Mesenchymal stem cell (in vitro differentiated cells and primary cell): ENCODE results near the gene C11orf16.

Source experiments
- DNase-seq: peaks from one replicate; pipeline ENCODE4 v3.0.0-alpha.2; 2013
- H2AFZ ChIP-seq: one replicate; pipeline ENCODE4 v1.6.1; 2013; ENCODE audit warnings: low read depth, mild to moderate bottlenecking, control low read depth, inconsistent platforms, low read length, moderate library complexity
- H2AK5ac ChIP-seq: 2 replicates; pipeline ENCODE4 v1.6.1; 2013; ENCODE audit warnings: low read length, moderate library complexity, mild to moderate bottlenecking, inconsistent platforms; ENCODE audit not compliant: severe bottlenecking
- H2BK120ac ChIP-seq: one replicate; pipeline ENCODE4 v1.6.1; 2013; ENCODE audit warnings: low read depth, mild to moderate bottlenecking, inconsistent platforms, low read length, moderate library complexity
- H2BK12ac ChIP-seq, 2 experiments: one replicate each; pipeline ENCODE4 v1.6.1; 2013; ENCODE audit warnings: inconsistent platforms in 2 of 2, low read length in 2 of 2, mild to moderate bottlenecking in 2 of 2, moderate library complexity in 2 of 2, control low read depth in 1 of 2
- H2BK15ac ChIP-seq: one replicate; pipeline ENCODE4 v1.6.1; 2013; ENCODE audit warnings: mild to moderate bottlenecking, low read depth, inconsistent platforms; ENCODE audit not compliant: poor library complexity, severe bottlenecking
- H2BK5ac ChIP-seq: 2 replicates; pipeline ENCODE4 v1.6.1; 2013; ENCODE audit warnings: low read depth, mild to moderate bottlenecking, low read length, control low read depth, inconsistent platforms; ENCODE audit not compliant: poor library complexity, severe bottlenecking
- H3K14ac ChIP-seq, 2 experiments: one replicate each; pipeline ENCODE4 v1.6.1; 2013; ENCODE audit warnings: inconsistent platforms in 2 of 2, low read length in 2 of 2, control low read depth in 1 of 2, mild to moderate bottlenecking in 1 of 2, moderate library complexity in 1 of 2
- H3K18ac ChIP-seq, 2 experiments: one replicate each; pipeline ENCODE4 v1.6.1; 2013; ENCODE audit warnings: inconsistent platforms in 2 of 2, low read length in 2 of 2, control low read depth in 1 of 2, low read depth in 1 of 2, mild to moderate bottlenecking in 1 of 2
- H3K23ac ChIP-seq, 2 experiments: one replicate each; pipeline ENCODE4 v1.6.1; 2013; ENCODE audit warnings: inconsistent platforms in 2 of 2, low read length in 2 of 2, mild to moderate bottlenecking in 2 of 2, moderate library complexity in 2 of 2, control low read depth in 1 of 2
- H3K27ac ChIP-seq: 2 replicates; pipeline ENCODE4 v1.5.1; 2013; ENCODE audit warnings: mild to moderate bottlenecking, moderate library complexity, low read length, control low read depth, inconsistent platforms; ENCODE audit not compliant: poor library complexity, severe bottlenecking
- H3K27me3 ChIP-seq, 2 experiments: 2 replicates each; pipeline versions ENCODE4 v1.6.1 to v1.7.0; 2013; ENCODE audit warnings: low read length in 2 of 2, mild to moderate bottlenecking in 2 of 2, moderate library complexity in 2 of 2, control low read depth in 1 of 2, inconsistent platforms in 1 of 2; ENCODE audit not compliant: control insufficient read depth in 1 of 2, insufficient read depth in 1 of 2
- H3K36me3 ChIP-seq, 2 experiments: 2 replicates each; pipeline versions ENCODE4 v1.6.1 to v1.7.0; 2013; ENCODE audit warnings: low read length in 2 of 2, control low read depth in 1 of 2, inconsistent platforms in 1 of 2, low read depth in 1 of 2, mild to moderate bottlenecking in 1 of 2; ENCODE audit not compliant: insufficient read depth in 2 of 2, control insufficient read depth in 1 of 2
- H3K4ac ChIP-seq, 2 experiments: one replicate each; pipeline ENCODE4 v1.6.1; 2013; ENCODE audit warnings: inconsistent platforms in 2 of 2, low read length in 2 of 2, mild to moderate bottlenecking in 2 of 2, moderate library complexity in 2 of 2, control low read depth in 1 of 2, low read depth in 1 of 2
- H3K4me1 ChIP-seq: 2 replicates; pipeline ENCODE4 v1.6.1; 2013; ENCODE audit warnings: low read depth, low read length, control low read depth; ENCODE audit not compliant: control insufficient read depth, insufficient read depth
- H3K4me2 ChIP-seq: 2 replicates; pipeline ENCODE4 v1.6.1; 2013; ENCODE audit warnings: low read length, mild to moderate bottlenecking, inconsistent platforms; ENCODE audit not compliant: poor library complexity, severe bottlenecking
- H3K4me3 ChIP-seq, 2 experiments: 2 replicates each; pipeline versions ENCODE4 v1.5.1 to v1.7.0; 2013; ENCODE audit warnings: low read length in 2 of 2, mild to moderate bottlenecking in 2 of 2, control low read depth in 1 of 2, low read depth in 1 of 2; ENCODE audit not compliant: insufficient read depth in 1 of 2
- H3K79me1 ChIP-seq: replicated peaks from 2 replicates; pipeline ENCODE4 v1.6.1; 2013; ENCODE audit warnings: mild to moderate bottlenecking, control low read depth, low read length, inconsistent platforms; ENCODE audit not compliant: poor library complexity, severe bottlenecking
- H3K9ac ChIP-seq: 2 replicates; pipeline ENCODE4 v1.7.0; 2013; ENCODE audit warnings: mild to moderate bottlenecking, low read length, moderate library complexity
- H3K9me3 ChIP-seq: 2 replicates; pipeline ENCODE4 v1.7.0; 2013; ENCODE audit warnings: mild to moderate bottlenecking, low read length; ENCODE audit not compliant: control insufficient read depth
- H4K8ac ChIP-seq: one replicate; pipeline ENCODE4 v1.6.1; 2013; ENCODE audit warnings: inconsistent platforms, mild to moderate bottlenecking, low read length, moderate library complexity
- H4K91ac ChIP-seq: one replicate; pipeline ENCODE4 v1.6.1; 2013; ENCODE audit warnings: mild to moderate bottlenecking, low read length, inconsistent platforms
- WGBS: methylation state at CpG from one replicate; pipeline ENCODE4 v1.1.7; 2013; ENCODE audit warnings: mixed read lengths; 5-methylcytosine and 5-hydroxymethylcytosine counted together

C11orf16 gene

GRCh38 chr11:8971924-8972316 lies 39.2 kb upstream of the C11orf16 start:
- no peak overlapping the region for H2AK5ac ChIP-seq
- no peak overlapping the region for H3K4me3 ChIP-seq
- no peaks in the 10 kb centered on the region for H3K27me3 ChIP-seq
- no peak overlapping the region for H2BK5ac ChIP-seq
- no peak overlapping the region for H2BK12ac ChIP-seq
- H3K36me3 ChIP-seq, result peaks cover 0 to 2% of the 10 kb centered on the region in 2 experiments
- no peak overlapping the region for H3K14ac ChIP-seq
- no peak overlapping the region for H4K8ac ChIP-seq
- H2BK15ac ChIP-seq, result no peak overlapping the region
- H3K4me2 ChIP-seq, result no peak overlapping the region
- H3K4ac ChIP-seq, result no peak overlapping the region
- no peak overlapping the region for H3K27ac ChIP-seq
- no peak overlapping the region for H3K23ac ChIP-seq
- peaks cover 2% of the 10 kb centered on the region for H3K79me1 ChIP-seq
- no peak overlapping the region for H4K91ac ChIP-seq
- H3K9me3 ChIP-seq, result no peaks in the 10 kb centered on the region
- H2BK120ac ChIP-seq, result no peak overlapping the region
- H2AFZ ChIP-seq, result no peak overlapping the region
- DNase-seq, result no peak
- H3K4me1 ChIP-seq, result no peaks in the 10 kb centered on the region
- no peak overlapping the region for H3K9ac ChIP-seq
- H3K18ac ChIP-seq, result no peak overlapping the region
- 69% methylated on average over 1 of the region's 1 CpG for WGBS

DNA sequence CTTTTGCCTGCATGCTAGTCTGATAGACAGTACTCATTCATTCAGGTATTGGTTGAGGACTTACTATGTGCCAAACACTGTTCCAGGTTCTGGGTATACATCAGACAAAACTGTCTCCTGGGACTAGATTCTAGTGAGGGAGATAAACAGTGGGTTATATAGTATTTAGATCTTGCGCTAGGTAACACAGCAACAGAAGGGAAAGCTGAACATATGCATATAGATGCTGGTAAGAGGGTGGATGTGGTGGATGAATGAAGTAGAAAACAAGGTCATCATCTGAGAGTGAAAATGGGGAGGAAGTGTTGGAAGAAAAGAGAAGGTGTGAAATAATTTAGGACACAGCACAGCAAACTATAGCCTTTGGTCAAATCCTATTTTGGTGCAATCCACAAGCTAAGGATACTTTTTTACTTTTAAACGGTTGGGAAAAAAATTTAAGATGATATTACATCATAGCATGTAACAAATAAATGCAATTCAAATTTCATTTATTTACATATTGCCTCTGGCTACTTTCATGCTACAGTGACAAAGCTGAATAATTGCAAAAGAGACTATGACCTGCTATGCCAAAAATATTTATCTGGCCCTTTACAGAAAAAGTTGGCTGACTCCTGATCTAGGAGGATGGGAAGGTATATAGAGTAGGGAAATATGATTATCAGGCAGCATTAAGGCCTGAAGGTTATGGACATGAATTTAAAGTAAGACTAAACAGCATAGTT lies 38.6 kb upstream of the C11orf16 start:
- Histone ChIP-seq H3K4ac (no peak overlapping the region), H3K18ac (no peak overlapping the region), H2AFZ (no peak overlapping the region), H4K91ac (no peak overlapping the region), H3K79me1 (peaks cover 2% of the 10 kb centered on the region), H2BK5ac (no peak overlapping the region), H3K36me3 (peaks cover 0 to 2% of the 10 kb centered on the region in 2 experiments), H2AK5ac (no peak overlapping the region), H3K27me3 (no peaks in the 10 kb centered on the region), H3K9ac (no peak overlapping the region), H3K23ac (no peak overlapping the region), H3K4me1 (no peaks in the 10 kb centered on the region), H3K9me3 (no peaks in the 10 kb centered on the region), H2BK15ac (no peak overlapping the region), H2BK12ac (no peak overlapping the region), H3K4me2 (no peak overlapping the region), H3K14ac (no peak overlapping the region), H3K27ac (no peak overlapping the region), H4K8ac (no peak overlapping the region), H3K4me3 (no peak overlapping the region), H2BK120ac (no peak overlapping the region)
- no peak for DNase-seq
- 89% methylated on average over 1 of the region's 2 CpGs for WGBS

- Histone ChIP-seq H2BK15ac (no peak overlapping the region), H3K23ac (no peak overlapping the region), H2BK120ac (no peak overlapping the region), H3K18ac (no peak overlapping the region), H3K36me3 (peaks cover 0 to 2% of the 10 kb centered on the region in 2 experiments), H2BK12ac (no peak overlapping the region), H3K79me1 (peaks cover 10% of the 10 kb centered on the region), H3K27me3 (no peaks in the 10 kb centered on the region), H3K4me3 (no peak overlapping the region), H2AFZ (no peak overlapping the region), H3K9me3 (no peaks in the 10 kb centered on the region), H3K9ac (no peak overlapping the region), H2BK5ac (no peak overlapping the region), H3K4me2 (no peak overlapping the region), H4K91ac (no peak overlapping the region), H4K8ac (no peak overlapping the region), H3K14ac (no peak overlapping the region), H3K4me1 (peaks cover 6% of the 10 kb centered on the region), H3K27ac (no peak overlapping the region), H3K4ac (no peak overlapping the region), H2AK5ac (no peak overlapping the region)
- DNase-seq, result no peak
- whole genome bisulfite sequencing, result 90% methylated on average over 7 of the region's 8 CpGs
Measured at GRCh38 chr11:8967184-8967583, 34.4 kb upstream of the C11orf16 start.

DNA sequence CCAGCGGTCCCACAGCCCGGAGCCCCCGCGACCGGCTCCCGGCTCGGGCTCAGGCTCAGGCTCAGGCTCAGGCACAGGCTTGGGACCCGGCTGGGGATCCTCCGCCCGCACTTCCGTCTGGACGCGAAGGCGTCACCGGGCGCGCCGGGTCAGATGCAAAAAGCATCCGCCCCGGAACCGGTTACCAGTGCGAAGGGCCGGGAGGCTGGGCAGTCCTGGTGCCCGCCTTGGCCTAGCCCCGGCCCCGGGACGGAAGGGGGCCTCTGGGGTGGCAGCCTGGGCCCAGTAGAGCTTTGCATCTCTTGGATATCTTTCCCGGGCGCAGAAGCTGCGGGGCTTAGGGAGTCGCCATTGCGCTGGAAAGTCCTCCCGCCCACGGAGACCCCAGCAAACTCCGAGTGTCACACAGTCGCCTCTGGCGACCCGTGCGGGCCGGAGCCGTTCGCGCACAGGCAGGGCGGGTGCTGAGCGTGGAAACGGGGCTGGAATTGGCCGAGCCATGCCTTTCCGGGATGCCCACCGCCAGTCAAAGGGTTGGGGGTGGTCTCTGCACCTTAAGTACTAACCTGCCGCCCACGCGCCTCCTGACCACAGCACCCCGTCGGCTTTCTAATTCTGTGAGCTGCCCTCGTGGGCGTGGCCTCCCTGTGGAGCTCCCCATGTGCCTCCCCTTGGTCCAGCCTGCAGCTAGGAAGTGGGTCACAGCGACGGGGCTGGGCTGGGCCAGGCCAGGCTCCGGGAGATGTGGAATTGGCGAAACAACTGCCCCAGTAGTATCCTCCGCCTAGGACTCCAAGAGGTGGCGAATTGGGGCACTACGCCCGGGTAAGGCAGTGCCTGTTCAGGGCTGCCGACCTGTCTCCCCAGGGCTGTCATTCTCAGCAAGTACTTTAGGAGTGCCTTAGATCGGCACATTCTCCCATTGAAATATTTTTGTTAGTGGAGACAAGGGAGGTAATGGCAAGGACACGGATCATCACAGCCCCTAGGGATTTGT lies 31.9 kb upstream of the C11orf16 start, which contains the start of gene TMEM9B:
TMEM9B (minus strand) TSS at position 119 of the 997 bp plus-strand sequence. CDS start 129 bp downstream, outside the sequence.
- Histone ChIP-seq H3K4me3 (peak within 1 kb of the TSS; percentile 92 to 98), H3K14ac (peak within 1 kb of the TSS in 1 of 2 experiments; percentile 94), H3K4me1 (peaks cover 6% of the 10 kb centered on the region), H3K27ac (peak within 1 kb of the TSS; percentile 97), H3K9me3 (no peaks in the 10 kb centered on the region), H4K91ac (peak within 1 kb of the TSS; percentile 87), H2BK120ac (peak within 1 kb of the TSS; percentile 91), H3K18ac (peak within 1 kb of the TSS; percentile 96 to 99), H3K36me3 (peaks cover 0 to 2% of the 10 kb centered on the region in 2 experiments), H3K23ac (peak within 1 kb of the TSS; percentile 51 to 66), H3K9ac (peak within 1 kb of the TSS; percentile 98), H2BK12ac (peak within 1 kb of the TSS; percentile 31 to 33), H3K4me2 (peak within 1 kb of the TSS; percentile 95), H2BK15ac (peak within 1 kb of the TSS; percentile 94), H4K8ac (peak within 1 kb of the TSS; percentile 99), H3K79me1 (peaks cover 10% of the 10 kb centered on the region), H2AFZ (peak within 1 kb of the TSS; percentile 91), H3K4ac (peak within 1 kb of the TSS; percentile 94 to 96), H2AK5ac (no peak within 1 kb of the TSS), H2BK5ac (peak within 1 kb of the TSS; percentile 79), H3K27me3 (no peaks in the 10 kb centered on the region)
- DNase-seq, result peak; percentile 90
- under 1% methylated on average over 67 of the region's 67 CpGs for WGBS
